K562 (cell line): ENCODE measurements around the gene ATE1. TPM values are rescaled to one million over a fixed set of nuclear protein-coding genes. Genes with fewer than 3 reads are reported as not detected.

ENCODE experiments used
- ATF3 ChIP-seq, 2 experiments: fragments of 450-650 bp in 1 of 2; sonication (generic) in 1 of 2; formaldehyde crosslinking in 1 of 2; IDR thresholded peaks in 1 of 2; conservative IDR thresholded peaks in 1 of 2; 2 replicates each; pipeline versions ENCODE4 v1.6.1 to v1.8.1; 2016 to 2023; ENCODE audit warnings: mild to moderate bottlenecking in 2 of 2, moderate library complexity in 2 of 2, inconsistent platforms in 1 of 2, missing genetic modification reagents in 1 of 2
- CCNT2 ChIP-seq: IDR thresholded peaks from 2 replicates; pipeline ENCODE4 v1.6.1; 2011; ENCODE audit warnings: borderline replicate concordance, low read depth, mild to moderate bottlenecking, moderate library complexity, mixed read lengths, low read length; ENCODE audit not compliant: insufficient read length; ENCODE audit errors: extremely low read depth
- CEBPG ChIP-seq, 3 experiments: fragments of 200-800 bp in 1 of 3; sonication (Bioruptor generic) in 1 of 3; sonication (generic) in 1 of 3; formaldehyde crosslinking in 1 of 3; IDR thresholded peaks in 2 of 3; conservative IDR thresholded peaks in 1 of 3; 2 replicates each; pipeline versions ENCODE4 v1.6.1 to v1.8.0; 2016 to 2022; ENCODE audit warnings: missing compliant biosample characterization in 2 of 3, missing genetic modification characterization in 2 of 3, mild to moderate bottlenecking in 1 of 3, missing genetic modification reagents in 1 of 3
- COPS2 ChIP-seq: fragments of 450-650 bp; conservative IDR thresholded peaks from 2 replicates; pipeline ENCODE4 v1.6.1; 2016; ENCODE audit warnings: mild to moderate bottlenecking, moderate library complexity
- DDX20 ChIP-seq: fragments of 450-650 bp; IDR thresholded peaks from 2 replicates; pipeline ENCODE4 v1.6.1; 2016; ENCODE audit warnings: missing genetic modification characterization, low read depth, mild to moderate bottlenecking, missing compliant biosample characterization, moderate library complexity
- ESRRB ChIP-seq: fragments of 250-450 bp; sonication (Bioruptor Pico); IDR thresholded peaks from 2 replicates; pipeline ENCODE4 v1.5.0; 2020; ENCODE audit warnings: mild to moderate bottlenecking, moderate library complexity, borderline replicate concordance
- GATAD2B ChIP-seq: fragments of 450-650 bp; IDR thresholded peaks from 2 replicates; pipeline ENCODE4 v1.6.1; 2017; ENCODE audit warnings: mild to moderate bottlenecking, borderline replicate concordance
- HSF4 ChIP-seq: fragments of 250-450 bp; sonication (Bioruptor Pico); IDR thresholded peaks from 2 replicates; pipeline ENCODE4 v2.1.2; 2022; ENCODE audit warnings: mild to moderate bottlenecking, moderate library complexity, borderline replicate concordance
- LARP7 ChIP-seq: fragments of 450-650 bp; IDR thresholded peaks from 2 replicates; pipeline ENCODE4 v1.6.1; 2016
- MEF2D ChIP-seq: conservative IDR thresholded peaks from 2 replicates; pipeline ENCODE4 v1.6.1; 2016; ENCODE audit warnings: low read depth, missing genetic modification characterization, missing compliant biosample characterization
- MTA1 ChIP-seq: fragments of 450-650 bp; IDR thresholded peaks from 2 replicates; pipeline ENCODE4 v1.6.1; 2017; ENCODE audit warnings: borderline replicate concordance
- NCOR1 ChIP-seq: fragments of 450-650 bp; IDR thresholded peaks from 2 replicates; pipeline ENCODE4 v1.6.1; 2016; ENCODE audit warnings: mild to moderate bottlenecking, moderate library complexity
- OTX1 ChIP-seq: fragments of 450-650 bp; formaldehyde crosslinking; IDR thresholded peaks from 2 replicates; pipeline ENCODE4 v1.4.0; 2022; ENCODE audit warnings: mild to moderate bottlenecking
- RBM14 ChIP-seq: fragments of 200-400 bp; formaldehyde crosslinking; IDR thresholded peaks from 2 replicates; pipeline ENCODE4 v1.6.1; 2018; ENCODE audit warnings: low read depth, mild to moderate bottlenecking, low read length, moderate library complexity, borderline replicate concordance; ENCODE audit not compliant: insufficient read depth
- RCOR1 ChIP-seq, 2 experiments: IDR thresholded peaks; 2 replicates each; pipeline ENCODE4 v1.6.1; 2012; ENCODE audit warnings: low read depth in 2 of 2, low read length in 2 of 2, borderline replicate concordance in 1 of 2, improper control_type of control experiment in 1 of 2
- TCFL5 ChIP-seq: fragments of 250-450 bp; sonication (Bioruptor Pico); conservative IDR thresholded peaks from 2 replicates; pipeline ENCODE4 v1.6.1; 2021; ENCODE audit warnings: mild to moderate bottlenecking, moderate library complexity, matching md5 sums
- ZNF143 ChIP-seq: sonication (generic); formaldehyde crosslinking; IDR thresholded peaks from 2 replicates; pipeline ENCODE4 v1.9.0; 2022; ENCODE audit warnings: mild to moderate bottlenecking, missing genetic modification reagents
- ZNF165 ChIP-seq: fragments of 250-450 bp; sonication (Bioruptor Pico); IDR thresholded peaks from 2 replicates; pipeline ENCODE4 v1.4.0; 2020; ENCODE audit warnings: borderline replicate concordance
- ZNF23 ChIP-seq: fragments of 250-450 bp; sonication (Bioruptor Pico); IDR thresholded peaks from 2 replicates; pipeline ENCODE4 v1.4.0; 2020; ENCODE audit warnings: mild to moderate bottlenecking
- ZNF592 ChIP-seq: fragments of 450-650 bp; IDR thresholded peaks from 2 replicates; pipeline ENCODE4 v1.6.1; 2017; ENCODE audit warnings: antibody characterized with exemption, mild to moderate bottlenecking
- ZNF766 ChIP-seq: fragments of 200-800 bp; sonication (Bioruptor generic); conservative IDR thresholded peaks from 2 replicates; pipeline ENCODE4 v1.6.1; 2016; ENCODE audit warnings: missing genetic modification characterization, missing compliant biosample characterization
- polyA plus RNA-seq, 8 experiments: library from polyadenylated mRNA; depleted of rRNA in 4 of 8; stranded (reverse) in 5 of 8; unstranded in 3 of 8; fragments of >200 nt; fragmentation: Nextera tagmentation in 2 of 8; fragmentation: Illumina TruSeq in 1 of 8; extraction: Ambion mirVana in 2 of 8; extraction: Trizol in 1 of 8; gene quantifications; 2 replicates each; pipeline versions ENCODE4 v1.2.1 to v1.2.3, GENCODE V29; 2011 to 2014; ENCODE audit warnings: inconsistent platforms in 1 of 8, missing spikeins in 1 of 8
- total RNA-seq, 7 experiments: library from RNA; depleted of rRNA in 6 of 7; stranded (reverse); fragments of >200 nt in 6 of 7; fragmentation: Illumina TruSeq in 2 of 7; extraction: Trizol in 2 of 7; gene quantifications; 2 replicates each; pipeline versions ENCODE4 v1.2.1 to v1.2.3, GENCODE V29; 2011 to 2021; ENCODE audit warnings: low replicate concordance in 1 of 7
- TF ChIP-seq, protein P1 (sequence below): fragments of 450-650 bp; formaldehyde crosslinking; IDR thresholded peaks from 2 replicates; pipeline ENCODE4 v1.4.0; 2022; ENCODE audit warnings: mild to moderate bottlenecking, moderate library complexity

The ATE1 gene
- total and polyA plus RNA-seq, 9 of the 15 experiments (the other 6 are each of a cell fraction or from before 2014, with no cell fraction given) = 3.0 to 14.2 (median 8.8) TPM

DNA sequence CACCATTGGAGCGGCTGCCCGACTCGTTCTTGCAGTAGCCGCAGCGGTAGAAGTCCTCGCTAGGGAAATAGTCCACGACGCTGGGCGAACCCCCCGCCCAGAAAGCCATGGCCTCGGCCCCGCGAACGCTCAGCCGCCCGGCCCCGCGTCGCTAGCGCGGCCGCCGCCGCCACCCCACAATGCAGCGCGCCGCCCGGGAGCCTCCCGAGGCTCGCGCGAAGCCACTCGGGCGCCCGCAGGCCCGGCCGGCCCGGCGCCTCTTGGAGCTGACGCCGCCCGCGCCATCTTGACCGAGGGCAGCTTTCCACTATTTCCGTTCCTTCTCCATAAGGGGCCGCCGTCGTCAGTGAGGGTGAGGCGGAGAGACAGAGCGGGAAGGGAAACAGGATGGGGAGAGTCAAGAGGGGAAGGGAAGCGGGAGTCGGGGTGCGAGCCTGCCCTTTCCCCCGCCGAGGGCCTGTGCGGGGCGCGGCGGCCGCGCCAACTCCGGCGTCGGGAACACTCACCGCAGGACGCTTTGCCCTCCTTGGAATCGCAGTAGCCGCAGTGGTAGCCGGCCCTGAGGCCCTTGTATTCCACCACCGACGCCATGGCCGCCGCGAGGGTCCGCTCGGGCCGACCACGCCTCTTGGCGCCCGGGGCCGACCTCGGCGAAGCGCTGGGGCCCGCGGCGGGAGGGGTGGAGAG, at the start of gene ATE1 (continued):
- TF ChIP-seq RBM14 (no peak), HSF4 (CRISPR knock-in tag) (no peak), TCFL5 (CRISPR knock-in tag) (no peak), ATF3 (IDR thresholded peaks at IDR 0.05) (no peak), ATF3 (CRISPR knock-in tag; conservative IDR thresholded peaks at IDR 0.05) (no peak), ZNF766 (CRISPR knock-in tag) (peak; percentile 68), RCOR1 (IDR thresholded peaks at IDR 0.05; ENCODE audit: borderline replicate concordance in 1 of 2, low read depth in 2 of 2, low read length in 2 of 2) (no peak), ZNF592 (no peak), OTX1 (no peak), CEBPG (CRISPR knock-in tag; IDR thresholded peaks at IDR 0.05) (no peak), CEBPG (tag; conservative IDR thresholded peaks at IDR 0.05 in 1 of 2, IDR thresholded peaks at IDR 0.05 in 1 of 2) (no peak), GATAD2B (peak; percentile 65), ZNF143 (peak; percentile 69; the same call in 1 of the 2 replicates), MTA1 (no peak), DDX20 (tag) (no peak), ZNF23 (no peak), ESRRB (CRISPR knock-in tag) (no peak), CCNT2 (peak; percentile 15), LARP7 (no peak), ZNF165 (CRISPR knock-in tag) (no peak), MEF2D (tag) (no peak), COPS2 (no peak), NCOR1 (no peak)
- TF ChIP-seq, protein P1, sequence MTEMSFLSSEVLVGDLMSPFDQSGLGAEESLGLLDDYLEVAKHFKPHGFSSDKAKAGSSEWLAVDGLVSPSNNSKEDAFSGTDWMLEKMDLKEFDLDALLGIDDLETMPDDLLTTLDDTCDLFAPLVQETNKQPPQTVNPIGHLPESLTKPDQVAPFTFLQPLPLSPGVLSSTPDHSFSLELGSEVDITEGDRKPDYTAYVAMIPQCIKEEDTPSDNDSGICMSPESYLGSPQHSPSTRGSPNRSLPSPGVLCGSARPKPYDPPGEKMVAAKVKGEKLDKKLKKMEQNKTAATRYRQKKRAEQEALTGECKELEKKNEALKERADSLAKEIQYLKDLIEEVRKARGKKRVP (CRISPR knock-in tag) = no peak
